ENCODE results near the gene FAM20A. TPM values are rescaled to one million over a fixed set of nuclear protein-coding genes. Genes with fewer than 3 reads are reported as not detected.

Gene FAM20A
- total RNA-seq, 1 experiment from 2014 or later = not detected

GRCh38 chr17:68573338-68573737, 27.8 kb downstream of the FAM20A start:
- Histone ChIP-seq H3K4me1 (ENCODE audit: control insufficient read depth in 1 of 2, insufficient read depth in 2 of 2, low read length in 2 of 2) (no peaks in the 10 kb centered on the region), H3K4me2 (ENCODE audit: low read length) (no peak overlapping the region), H3K79me2 (ENCODE audit: insufficient read depth, low read length) (no peaks in the 10 kb centered on the region), H2AFZ (ENCODE audit: low read depth, low read length, poor library complexity, severe bottlenecking) (no peak overlapping the region), H3K9ac (ENCODE audit: low read length) (no peak overlapping the region), H3K27me3 (ENCODE audit: insufficient read depth, low read length) (no peaks in the 10 kb centered on the region), H3K9me3 (ENCODE audit: control insufficient read depth in 1 of 2, insufficient read depth in 1 of 2, low read depth in 1 of 2, low read length in 2 of 2) (no peaks in the 10 kb centered on the region), H3K4me3 (replicated peaks in 1 of 2; ENCODE audit: low read depth in 1 of 2, low read length in 2 of 2) (no peak overlapping the region), H3K9me2 (ENCODE audit: insufficient read depth) (no peaks in the 10 kb centered on the region), H3K27ac (ENCODE audit: low read depth, low read length) (no peak overlapping the region), H3K36me3 (ENCODE audit: control insufficient read depth in 1 of 2, insufficient read depth in 2 of 2, low read length in 2 of 2) (no peaks in the 10 kb centered on the region), H4K20me1 (ENCODE audit: insufficient read depth) (no peaks in the 10 kb centered on the region)
- DNase-seq (ENCODE audit: low read depth, low spot score) (no peak), ATAC-seq (no peak)
- ChIA-PET POLR2A (no interaction called here), CTCF (interaction anchor here (0.7 kb wide), 1 partner anchor 187 kb away, joined by 3 read pairs; no protein-coding TSS in a partner anchor), RAD21 (ENCODE audit: low non-redundant PET in 1 of 2, low total read pairs in 2 of 2, uncharacterized antibody in 2 of 2, unreplicated experiment in 2 of 2) (no interaction called here)
- BruUV-seq (replicated peaks) = no TSS peak
- intact Hi-C loops (cut with micrococcal nuclease) = loop anchor here (5.0 kb wide), 1 partner anchor 99 kb away; no protein-coding TSS in a partner anchor
- TF ChIP-seq, protein P1, sequence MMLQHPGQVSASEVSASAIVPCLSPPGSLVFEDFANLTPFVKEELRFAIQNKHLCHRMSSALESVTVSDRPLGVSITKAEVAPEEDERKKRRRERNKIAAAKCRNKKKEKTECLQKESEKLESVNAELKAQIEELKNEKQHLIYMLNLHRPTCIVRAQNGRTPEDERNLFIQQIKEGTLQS (IDR thresholded peaks at IDR 0.05) = no peak
- no peak for TF ChIP-seq EGR1 (IDR thresholded peaks at IDR 0.05; ENCODE audit: low read depth)
- TF ChIP-seq ZFX (IDR thresholded peaks at IDR 0.05) = no peak
- TF ChIP-seq MAX (IDR thresholded peaks at IDR 0.05) = no peak
- no peak for TF ChIP-seq SP1 (IDR thresholded peaks at IDR 0.05; ENCODE audit: low read depth)
- TF ChIP-seq, protein P2, sequence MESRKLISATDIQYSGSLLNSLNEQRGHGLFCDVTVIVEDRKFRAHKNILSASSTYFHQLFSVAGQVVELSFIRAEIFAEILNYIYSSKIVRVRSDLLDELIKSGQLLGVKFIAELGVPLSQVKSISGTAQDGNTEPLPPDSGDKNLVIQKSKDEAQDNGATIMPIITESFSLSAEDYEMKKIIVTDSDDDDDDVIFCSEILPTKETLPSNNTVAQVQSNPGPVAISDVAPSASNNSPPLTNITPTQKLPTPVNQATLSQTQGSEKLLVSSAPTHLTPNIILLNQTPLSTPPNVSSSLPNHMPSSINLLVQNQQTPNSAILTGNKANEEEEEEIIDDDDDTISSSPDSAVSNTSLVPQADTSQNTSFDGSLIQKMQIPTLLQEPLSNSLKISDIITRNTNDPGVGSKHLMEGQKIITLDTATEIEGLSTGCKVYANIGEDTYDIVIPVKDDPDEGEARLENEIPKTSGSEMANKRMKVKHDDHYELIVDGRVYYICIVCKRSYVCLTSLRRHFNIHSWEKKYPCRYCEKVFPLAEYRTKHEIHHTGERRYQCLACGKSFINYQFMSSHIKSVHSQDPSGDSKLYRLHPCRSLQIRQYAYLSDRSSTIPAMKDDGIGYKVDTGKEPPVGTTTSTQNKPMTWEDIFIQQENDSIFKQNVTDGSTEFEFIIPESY (IDR thresholded peaks at IDR 0.05; ENCODE audit: extremely low read depth, insufficient replicate concordance, low read length) = no peak
- no peak for TF ChIP-seq SRF (IDR thresholded peaks at IDR 0.05; ENCODE audit: low read depth)
- TF ChIP-seq ELF1 (IDR thresholded peaks at IDR 0.05; ENCODE audit: borderline replicate concordance, low read depth) = no peak

Measured in HCT116 (cell line).